HTERT RPE-1 (cell line): ENCODE results near the gene TAL1.

Experiments used
- in situ Hi-C: fragments of 300-500 bp; cut with MboI; formaldehyde crosslinking; loops from 4 replicates; pipeline ENCODE4 v1.14.3; 2020; ENCODE audit warnings: low sequenced_read_pairs

Gene TAL1

GRCh38 chr1:47229886-47230691 is 1.9 kb downstream of the TAL1 start:
- in situ Hi-C loops: no loop called here

- in situ Hi-C loops: no loop called here
Measured at GRCh38 chr1:47229031-47229885, 2.8 kb downstream of the TAL1 start.

- in situ Hi-C loops: no loop called here
Measured at GRCh38 chr1:47228644-47229030, 3.4 kb downstream of the TAL1 start.

- in situ Hi-C loops: no loop called here
Measured at GRCh38 chr1:47227341-47228232, 4.4 kb downstream of the TAL1 start.

GRCh38 chr1:47226839-47227215 is 5.2 kb downstream of the TAL1 start:
- in situ Hi-C loops: no loop called here

GRCh38 chr1:47226121-47226838 is 5.7 kb downstream of the TAL1 start:
- in situ Hi-C loops: no loop called here

- in situ Hi-C loops: no loop called here
Measured at GRCh38 chr1:47225430-47226100, 6.5 kb downstream of the TAL1 start.

GRCh38 chr1:47224676-47225399 is 7.2 kb downstream of the TAL1 start:
- in situ Hi-C loops: no loop called here

- in situ Hi-C loops: no loop called here
Measured at GRCh38 chr1:47223921-47224675, 7.9 kb downstream of the TAL1 start.

GRCh38 chr1:47223174-47223920 is 8.7 kb downstream of the TAL1 start:
- in situ Hi-C loops: no loop called here

- in situ Hi-C loops: no loop called here
Measured at GRCh38 chr1:47222476-47222875, 9.5 kb downstream of the TAL1 start.

GRCh38 chr1:47219590-47220220 is 12.3 kb downstream of the TAL1 start:
- in situ Hi-C loops: no loop called here

- in situ Hi-C loops: no loop called here
Measured at GRCh38 chr1:47219001-47219400, 13.0 kb downstream of the TAL1 start.

- in situ Hi-C loops: no loop called here
Measured at GRCh38 chr1:47216278-47217059, 15.6 kb downstream of the TAL1 start.

- in situ Hi-C loops: no loop called here
Measured at GRCh38 chr1:47215713-47216112, 16.3 kb downstream of the TAL1 start.

- in situ Hi-C loops: no loop called here
Measured at GRCh38 chr1:47214549-47214948, 17.5 kb downstream of the TAL1 start.
